Measurements from ENCODE around the gene MFSD11.
"Not testable (repeated sequence)": the region's sequence is repeated elsewhere in the genome, so short reads cannot be mapped to it uniquely, and the experiment has no call there.

Gene MFSD11

GRCh38 chr17:76709077-76709950 lies 28.6 kb upstream of the MFSD11 start:
- DNase-seq (ENCODE audit: low spot score) = peak; percentile 43

- DNase-seq (ENCODE audit: low spot score) = peak; percentile 57
Observed at GRCh38 chr17:76709951-76710862, 27.7 kb upstream of the MFSD11 start.

- peak; percentile 85 for DNase-seq (ENCODE audit: low spot score)
Observed at GRCh38 chr17:76710863-76711611, 26.9 kb upstream of the MFSD11 start, which contains the start of gene MXRA7. TSS of gene MXRA7 (minus strand) at chr17:76710965. CDS start at chr17:76710946, 19 bp downstream.

- DNase-seq (ENCODE audit: low spot score) = not testable (repeated sequence)
Observed at GRCh38 chr17:76712321-76712720, 25.6 kb upstream of the MFSD11 start.

GRCh38 chr17:76713765-76714164 lies 24.2 kb upstream of the MFSD11 start:
- DNase-seq (ENCODE audit: low spot score) = no peak

GRCh38 chr17:76714336-76714735 lies 23.6 kb upstream of the MFSD11 start:
- no peak for DNase-seq (ENCODE audit: low spot score)

- DNase-seq (ENCODE audit: low spot score) = peak; percentile 48
Observed at GRCh38 chr17:76714822-76715495, 23.0 kb upstream of the MFSD11 start.

- DNase-seq (ENCODE audit: low spot score) = no peak
Observed at GRCh38 chr17:76715496-76715830, 22.5 kb upstream of the MFSD11 start.

- no peak for DNase-seq (ENCODE audit: low spot score)
Observed at GRCh38 chr17:76716146-76716838, 21.6 kb upstream of the MFSD11 start.

GRCh38 chr17:76716839-76717215 lies 21.1 kb upstream of the MFSD11 start:
- DNase-seq (ENCODE audit: low spot score) = no peak

- no peak for DNase-seq (ENCODE audit: low spot score)
Observed at GRCh38 chr17:76718516-76718915, 19.4 kb upstream of the MFSD11 start.

- no peak for DNase-seq (ENCODE audit: low spot score)
Observed at GRCh38 chr17:76720211-76720610, 17.7 kb upstream of the MFSD11 start.

GRCh38 chr17:76720941-76721340 lies 17.0 kb upstream of the MFSD11 start:
- DNase-seq (ENCODE audit: low spot score) = no peak

GRCh38 chr17:76721463-76721862 lies 16.5 kb upstream of the MFSD11 start:
- no peak for DNase-seq (ENCODE audit: low spot score)

GRCh38 chr17:76722279-76722678 lies 15.6 kb upstream of the MFSD11 start:
- DNase-seq (ENCODE audit: low spot score) = no peak

- not testable (repeated sequence) for DNase-seq (ENCODE audit: low spot score)
Observed at GRCh38 chr17:76722977-76723376, 14.9 kb upstream of the MFSD11 start.

GRCh38 chr17:76723812-76724211 lies 14.1 kb upstream of the MFSD11 start:
- DNase-seq (ENCODE audit: low spot score) = no peak

GRCh38 chr17:76725580-76726230 lies 12.2 kb upstream of the MFSD11 start:
- peak; percentile 36 for DNase-seq (ENCODE audit: low spot score)

GRCh38 chr17:76726231-76726775 lies 11.6 kb upstream of the MFSD11 start, which contains the start of gene JMJD6:
TSS of gene JMJD6 (minus strand) at chr17:76726606. CDS start at chr17:76726475, 131 bp downstream.
- peak; percentile 96 for DNase-seq (ENCODE audit: low spot score)
